GM12878 (cell line): Measurements from ENCODE around the gene SHMT2. TPM values are rescaled to one million over a fixed set of nuclear protein-coding genes. Genes with fewer than 3 reads are reported as not detected.

Source experiments
- ATAC-seq: fragments of 200-7000 bp; cut with Tn5 transposase; 3 replicates; pipeline ENCODE4 v1.9.1; 2020; ENCODE audit warnings: mild to moderate bottlenecking, moderate library complexity
- BruUV-seq: library from RNA; stranded (reverse); fragments of 400-500 nt; replicated peaks from 2 replicates; lab custom pipeline; 2021; lab: Mats Ljungman, UMichigan
- CTCF ChIA-PET: fragments of 300-600 bp; sonication (Branson Sonifier 250); formaldehyde crosslinking; extraction: SDS; loops from one replicate; lab custom pipeline; 2021; ENCODE audit warnings: inconsistent platforms; lab: Yijun Ruan, JAX
- POLR2A ChIA-PET: fragments of 350-600 bp; formaldehyde crosslinking; extraction: SDS; loops from one replicate; lab custom pipeline; 2021; ENCODE audit warnings: inconsistent platforms; lab: Charles Lee
- RAD21 ChIA-PET: fragments of 300-600 bp; sonication (Branson Sonifier 250); formaldehyde crosslinking; loops from one replicate; lab custom pipeline; 2023; ENCODE audit warnings: antibody characterized with exemption; ENCODE audit not compliant: unreplicated experiment; lab: Charles Lee
- SMC1A ChIA-PET: fragments of 300-600 bp; sonication (Branson Sonifier 250); formaldehyde crosslinking; loops from one replicate; lab custom pipeline; 2023; ENCODE audit not compliant: unreplicated experiment, uncharacterized antibody; lab: Charles Lee
- DNase-seq: peaks from one replicate; pipeline ENCODE4 v3.0.0-alpha.2; 2011; ENCODE audit warnings: low read depth, low spot score
- FAIRE-seq: peaks from 3 replicates; lab custom pipeline; 2011; peaks lifted over from hg19 to GRCh38; lab: Jason Lieb, UNC
- H2AFZ ChIP-seq: 2 replicates; pipeline ENCODE4 v1.6.0; 2011; ENCODE audit warnings: low read depth, low read length, control low read depth; ENCODE audit not compliant: control insufficient read depth
- H3K27ac ChIP-seq: 2 replicates; pipeline ENCODE4 v1.5.1; 2011; ENCODE audit warnings: control low read depth; ENCODE audit not compliant: control insufficient read depth, insufficient read depth
- H3K27me3 ChIP-seq, 2 experiments: replicated peaks in 1 of 2; 2 replicates each; pipeline versions ENCODE4 v1.6.0 to v1.6.1; 2011; ENCODE audit warnings: low read length in 1 of 2; ENCODE audit not compliant: control insufficient read depth in 2 of 2, insufficient read depth in 2 of 2
- H3K36me3 ChIP-seq, 2 experiments: 2 replicates each; pipeline ENCODE4 v1.5.1; 2011; ENCODE audit warnings: low read length in 1 of 2; ENCODE audit not compliant: control insufficient read depth in 2 of 2, insufficient read depth in 2 of 2
- H3K4me1 ChIP-seq: 2 replicates; pipeline ENCODE4 v1.6.1; 2011; ENCODE audit warnings: mild to moderate bottlenecking, low read length, moderate library complexity, mixed read lengths; ENCODE audit not compliant: control insufficient read depth, insufficient read depth
- H3K4me2 ChIP-seq: 2 replicates; pipeline ENCODE4 v1.6.0; 2011; ENCODE audit warnings: control low read depth; ENCODE audit not compliant: control insufficient read depth, insufficient read depth
- H3K4me3 ChIP-seq: fragments of 200-600 bp; sonication (generic); 2 replicates; pipeline ENCODE4 v1.5.1; 2016
- H3K79me2 ChIP-seq: 2 replicates; pipeline ENCODE4 v1.6.0; 2011; ENCODE audit warnings: low read length; ENCODE audit not compliant: control insufficient read depth, insufficient read depth
- H3K9ac ChIP-seq: 2 replicates; pipeline ENCODE4 v1.8.0; 2011; ENCODE audit warnings: low read length, control low read depth, mixed read lengths; ENCODE audit not compliant: control insufficient read depth, insufficient read depth
- H3K9me3 ChIP-seq: replicated peaks from 3 replicates; pipeline ENCODE4 v1.5.1; 2011; ENCODE audit warnings: mild to moderate bottlenecking, low read length; ENCODE audit not compliant: control insufficient read depth, insufficient read depth
- H4K20me1 ChIP-seq: 2 replicates; pipeline ENCODE4 v1.6.0; 2011; ENCODE audit not compliant: control insufficient read depth, insufficient read depth
- ATF7 ChIP-seq: fragments of 450-650 bp; IDR thresholded peaks from 2 replicates; pipeline ENCODE4 v1.6.1; 2016; ENCODE audit warnings: low read depth, mild to moderate bottlenecking
- BHLHE40 ChIP-seq, 2 experiments: fragments of 450-650 bp in 1 of 2; IDR thresholded peaks; 2 replicates each; pipeline ENCODE4 v1.6.1; 2011 to 2017; ENCODE audit warnings: low read depth in 2 of 2, borderline replicate concordance in 1 of 2, improper control_type of control experiment in 1 of 2, low read length in 1 of 2, mild to moderate bottlenecking in 1 of 2
- HCFC1 ChIP-seq: fragments of 150-350 bp; IDR thresholded peaks from 2 replicates; pipeline ENCODE4 v1.6.1; 2014; ENCODE audit warnings: low read length
- POLR2A ChIP-seq: IDR thresholded peaks from 2 replicates; pipeline ENCODE4 v1.6.1; 2011; ENCODE audit warnings: low read depth, mild to moderate bottlenecking, low read length
- SP1 ChIP-seq: IDR thresholded peaks from one replicate; pipeline ENCODE4 v1.6.1; 2011; ENCODE audit warnings: low read depth, low read length
- SREBF1 ChIP-seq: IDR thresholded peaks from 2 replicates; pipeline ENCODE4 v1.6.1; 2012; ENCODE audit warnings: mild to moderate bottlenecking, low read length
- STAT1 ChIP-seq: fragments of 450-650 bp; conservative IDR thresholded peaks from 2 replicates; pipeline ENCODE4 v1.6.1; 2014; ENCODE audit warnings: antibody characterized with exemption, mild to moderate bottlenecking
- TBL1XR1 ChIP-seq: IDR thresholded peaks from 2 replicates; pipeline ENCODE4 v1.6.1; 2012; ENCODE audit warnings: low read depth, low read length, improper control_type of control experiment
- TCF12 ChIP-seq: IDR thresholded peaks from 2 replicates; pipeline ENCODE4 v1.6.1; 2011; ENCODE audit warnings: low read depth, mild to moderate bottlenecking, low read length
- TCF3 ChIP-seq: IDR thresholded peaks from 2 replicates; pipeline ENCODE4 v1.6.1; 2012; ENCODE audit warnings: low read depth, mild to moderate bottlenecking, low read length, borderline replicate concordance; ENCODE audit not compliant: insufficient read depth
- YY1 ChIP-seq: IDR thresholded peaks from 2 replicates; pipeline ENCODE4 v1.6.1; 2011; ENCODE audit warnings: low read depth, mild to moderate bottlenecking, low read length
- ZBED1 ChIP-seq: IDR thresholded peaks from 2 replicates; pipeline ENCODE4 v1.6.1; 2016; ENCODE audit warnings: borderline replicate concordance
- ZNF217 ChIP-seq: fragments of 450-650 bp; IDR thresholded peaks from 2 replicates; pipeline ENCODE4 v1.6.1; 2017; ENCODE audit warnings: antibody characterized with exemption, mild to moderate bottlenecking
- WGBS: methylation state at CpG from one replicate; pipeline ENCODE4 v1.1.6; 2016; ENCODE audit warnings: low lambda C conversion rate; ENCODE audit not compliant: insufficient replicate concordance, insufficient coverage; ENCODE audit errors: missing lambda C conversion rate; 5-methylcytosine and 5-hydroxymethylcytosine counted together
- in situ Hi-C: fragments of 300-500 bp; cut with MboI; formaldehyde crosslinking; loops from 9 replicates; pipeline ENCODE4 v1.14.3; 2018; ENCODE audit warnings: mixed read lengths
- intact Hi-C: fragments of 100-400 bp; cut with micrococcal nuclease; formaldehyde crosslinking; loops from one replicate; pipeline ENCODE4 v1.14.2; 2022; ENCODE audit not compliant: unreplicated experiment
- polyA plus RNA-seq, 11 experiments: library from polyadenylated mRNA; depleted of rRNA in 4 of 11; unstranded in 6 of 11; stranded (reverse) in 5 of 11; fragments of >200 nt; fragmentation: Nextera tagmentation in 4 of 11; fragmentation: Illumina TruSeq in 1 of 11; extraction: Ambion mirVana in 4 of 11; extraction: Trizol in 1 of 11; gene quantifications; 1 replicate in 1 of 11; 2 replicates in 10 of 11; pipeline versions ENCODE4 v1.2.1 to v1.2.3, GENCODE V29; 2011 to 2016; ENCODE audit warnings: inconsistent platforms in 2 of 11, missing spikeins in 2 of 11, low read depth in 1 of 11
- total RNA-seq, 4 experiments: library from RNA; depleted of rRNA in 3 of 4; stranded (reverse); fragments of >200 nt in 3 of 4; fragmentation: Illumina TruSeq in 1 of 4; extraction: Trizol in 1 of 4; gene quantifications; 2 replicates each; pipeline versions ENCODE4 v1.2.1 to v1.2.3, GENCODE V29; 2013 to 2021
- TF ChIP-seq, protein P1 (sequence below): fragments of 450-650 bp; formaldehyde crosslinking; IDR thresholded peaks from 2 replicates; pipeline ENCODE4 v1.5.0; 2022; ENCODE audit warnings: mild to moderate bottlenecking, missing genetic modification characterization
- TF ChIP-seq, protein P2 (sequence below): IDR thresholded peaks from 2 replicates; pipeline ENCODE4 v1.6.1; 2011; ENCODE audit warnings: mild to moderate bottlenecking, low read depth, low read length, moderate library complexity; ENCODE audit not compliant: insufficient replicate concordance
- TF ChIP-seq, protein P3 (sequence below): fragments of 450-650 bp; IDR thresholded peaks from 2 replicates; pipeline ENCODE4 v1.6.1; 2017; ENCODE audit warnings: antibody characterized with exemption, mild to moderate bottlenecking, moderate library complexity
- TF ChIP-seq, protein P4 (sequence below): fragments of 450-650 bp; IDR thresholded peaks from 2 replicates; pipeline ENCODE4 v1.6.1; 2016; ENCODE audit warnings: mild to moderate bottlenecking

SHMT2 gene
- total and polyA plus RNA-seq, 10 of the 15 experiments (the other 5 are each of a cell fraction or from before 2014, with no cell fraction given), result 57.0 to 292 (median 186) TPM

DNA sequence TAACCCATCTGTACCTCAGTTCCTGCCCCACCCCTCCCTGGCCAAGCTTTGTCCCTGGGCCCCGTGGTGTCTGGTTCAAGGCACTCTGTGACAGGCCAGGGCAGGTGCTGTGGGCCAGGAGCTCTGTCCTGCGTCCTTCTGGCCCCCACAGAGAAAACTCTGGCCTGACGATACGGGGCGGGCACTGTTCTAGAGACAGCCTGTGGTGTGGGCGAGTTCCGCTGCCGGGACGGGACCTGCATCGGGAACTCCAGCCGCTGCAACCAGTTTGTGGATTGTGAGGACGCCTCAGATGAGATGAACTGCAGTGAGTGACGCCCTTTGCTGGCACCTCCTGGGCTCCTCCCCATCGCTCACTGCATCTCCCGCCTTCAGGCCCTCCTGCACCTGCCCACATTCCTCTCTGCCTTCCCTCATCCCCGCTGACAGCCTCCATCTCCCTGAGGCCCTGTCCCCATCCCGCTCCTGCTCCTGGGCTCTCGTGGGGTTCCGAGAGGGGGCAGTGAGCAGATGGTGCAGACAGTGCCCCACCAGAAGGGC lies 35.7 kb upstream of the SHMT2 start:
- FAIRE-seq, result no peak

More for the DNA sequence above, 35.7 kb upstream of the SHMT2 start:
- Histone ChIP-seq H3K9me3 (no peaks in the 10 kb centered on the region), H3K27ac (no peak overlapping the region), H4K20me1 (no peaks in the 10 kb centered on the region), H3K36me3 (no peaks in the 10 kb centered on the region; a peak in 1 of 4 replicates), H3K9ac (no peak overlapping the region), H3K4me1 (no peaks in the 10 kb centered on the region), H3K4me2 (no peak overlapping the region), H3K27me3 (no peaks in the 10 kb centered on the region), H3K79me2 (no peaks in the 10 kb centered on the region), H3K4me3 (no peak overlapping the region), H2AFZ (no peak overlapping the region)
- WGBS, result 45% methylated on average over 19 of the region's 19 CpGs
- ATAC-seq, result no peak
- CTCF ChIA-PET, result interaction anchor here (1.2 kb wide), 1 partner anchor 20 kb away, joined by 3 read pairs; no protein-coding TSS in a partner anchor
- in situ Hi-C loops, result no loop called here
- no peak for DNase-seq
- intact Hi-C loops, result no loop called here
- POLR2A ChIA-PET, result no interaction called here
- no TSS peak for BruUV-seq
- SMC1A ChIA-PET, result no interaction called here
- RAD21 ChIA-PET, result no interaction called here
- TF ChIP-seq POLR2A (no peak), BHLHE40 (IDR thresholded peaks at IDR 0.05; ENCODE audit: borderline replicate concordance in 1 of 2, low read depth in 2 of 2, low read length in 1 of 2) (no peak), SREBF1 (no peak), ATF7 (no peak), TBL1XR1 (no peak), STAT1 (no peak), TCF12 (no peak), ZBED1 (no peak), ZNF217 (no peak), YY1 (no peak), HCFC1 (no peak), SP1 (no peak), TCF3 (no peak)
- TF ChIP-seq, protein P1, sequence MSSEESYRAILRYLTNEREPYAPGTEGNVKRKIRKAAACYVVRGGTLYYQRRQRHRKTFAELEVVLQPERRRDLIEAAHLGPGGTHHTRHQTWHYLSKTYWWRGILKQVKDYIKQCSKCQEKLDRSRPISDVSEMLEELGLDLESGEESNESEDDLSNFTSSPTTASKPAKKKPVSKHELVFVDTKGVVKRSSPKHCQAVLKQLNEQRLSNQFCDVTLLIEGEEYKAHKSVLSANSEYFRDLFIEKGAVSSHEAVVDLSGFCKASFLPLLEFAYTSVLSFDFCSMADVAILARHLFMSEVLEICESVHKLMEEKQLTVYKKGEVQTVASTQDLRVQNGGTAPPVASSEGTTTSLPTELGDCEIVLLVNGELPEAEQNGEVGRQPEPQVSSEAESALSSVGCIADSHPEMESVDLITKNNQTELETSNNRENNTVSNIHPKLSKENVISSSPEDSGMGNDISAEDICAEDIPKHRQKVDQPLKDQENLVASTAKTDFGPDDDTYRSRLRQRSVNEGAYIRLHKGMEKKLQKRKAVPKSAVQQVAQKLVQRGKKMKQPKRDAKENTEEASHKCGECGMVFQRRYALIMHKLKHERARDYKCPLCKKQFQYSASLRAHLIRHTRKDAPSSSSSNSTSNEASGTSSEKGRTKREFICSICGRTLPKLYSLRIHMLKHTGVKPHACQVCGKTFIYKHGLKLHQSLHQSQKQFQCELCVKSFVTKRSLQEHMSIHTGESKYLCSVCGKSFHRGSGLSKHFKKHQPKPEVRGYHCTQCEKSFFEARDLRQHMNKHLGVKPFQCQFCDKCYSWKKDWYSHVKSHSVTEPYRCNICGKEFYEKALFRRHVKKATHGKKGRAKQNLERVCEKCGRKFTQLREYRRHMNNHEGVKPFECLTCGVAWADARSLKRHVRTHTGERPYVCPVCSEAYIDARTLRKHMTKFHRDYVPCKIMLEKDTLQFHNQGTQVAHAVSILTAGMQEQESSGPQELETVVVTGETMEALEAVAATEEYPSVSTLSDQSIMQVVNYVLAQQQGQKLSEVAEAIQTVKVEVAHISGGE (CRISPR knock-in tag), result no peak
- TF ChIP-seq, protein P2, sequence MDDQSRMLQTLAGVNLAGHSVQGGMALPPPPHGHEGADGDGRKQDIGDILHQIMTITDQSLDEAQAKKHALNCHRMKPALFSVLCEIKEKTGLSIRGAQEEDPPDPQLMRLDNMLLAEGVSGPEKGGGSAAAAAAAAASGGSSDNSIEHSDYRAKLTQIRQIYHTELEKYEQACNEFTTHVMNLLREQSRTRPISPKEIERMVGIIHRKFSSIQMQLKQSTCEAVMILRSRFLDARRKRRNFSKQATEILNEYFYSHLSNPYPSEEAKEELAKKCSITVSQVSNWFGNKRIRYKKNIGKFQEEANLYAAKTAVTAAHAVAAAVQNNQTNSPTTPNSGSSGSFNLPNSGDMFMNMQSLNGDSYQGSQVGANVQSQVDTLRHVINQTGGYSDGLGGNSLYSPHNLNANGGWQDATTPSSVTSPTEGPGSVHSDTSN, result no peak
- TF ChIP-seq, protein P3, sequence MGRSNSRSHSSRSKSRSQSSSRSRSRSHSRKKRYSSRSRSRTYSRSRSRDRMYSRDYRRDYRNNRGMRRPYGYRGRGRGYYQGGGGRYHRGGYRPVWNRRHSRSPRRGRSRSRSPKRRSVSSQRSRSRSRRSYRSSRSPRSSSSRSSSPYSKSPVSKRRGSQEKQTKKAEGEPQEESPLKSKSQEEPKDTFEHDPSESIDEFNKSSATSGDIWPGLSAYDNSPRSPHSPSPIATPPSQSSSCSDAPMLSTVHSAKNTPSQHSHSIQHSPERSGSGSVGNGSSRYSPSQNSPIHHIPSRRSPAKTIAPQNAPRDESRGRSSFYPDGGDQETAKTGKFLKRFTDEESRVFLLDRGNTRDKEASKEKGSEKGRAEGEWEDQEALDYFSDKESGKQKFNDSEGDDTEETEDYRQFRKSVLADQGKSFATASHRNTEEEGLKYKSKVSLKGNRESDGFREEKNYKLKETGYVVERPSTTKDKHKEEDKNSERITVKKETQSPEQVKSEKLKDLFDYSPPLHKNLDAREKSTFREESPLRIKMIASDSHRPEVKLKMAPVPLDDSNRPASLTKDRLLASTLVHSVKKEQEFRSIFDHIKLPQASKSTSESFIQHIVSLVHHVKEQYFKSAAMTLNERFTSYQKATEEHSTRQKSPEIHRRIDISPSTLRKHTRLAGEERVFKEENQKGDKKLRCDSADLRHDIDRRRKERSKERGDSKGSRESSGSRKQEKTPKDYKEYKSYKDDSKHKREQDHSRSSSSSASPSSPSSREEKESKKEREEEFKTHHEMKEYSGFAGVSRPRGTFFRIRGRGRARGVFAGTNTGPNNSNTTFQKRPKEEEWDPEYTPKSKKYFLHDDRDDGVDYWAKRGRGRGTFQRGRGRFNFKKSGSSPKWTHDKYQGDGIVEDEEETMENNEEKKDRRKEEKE, result no peak
- TF ChIP-seq, protein P4, sequence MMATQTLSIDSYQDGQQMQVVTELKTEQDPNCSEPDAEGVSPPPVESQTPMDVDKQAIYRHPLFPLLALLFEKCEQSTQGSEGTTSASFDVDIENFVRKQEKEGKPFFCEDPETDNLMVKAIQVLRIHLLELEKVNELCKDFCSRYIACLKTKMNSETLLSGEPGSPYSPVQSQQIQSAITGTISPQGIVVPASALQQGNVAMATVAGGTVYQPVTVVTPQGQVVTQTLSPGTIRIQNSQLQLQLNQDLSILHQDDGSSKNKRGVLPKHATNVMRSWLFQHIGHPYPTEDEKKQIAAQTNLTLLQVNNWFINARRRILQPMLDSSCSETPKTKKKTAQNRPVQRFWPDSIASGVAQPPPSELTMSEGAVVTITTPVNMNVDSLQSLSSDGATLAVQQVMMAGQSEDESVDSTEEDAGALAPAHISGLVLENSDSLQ, result no peak
